CD4-positive, alpha-beta T cell treated with Interleukin-6 at 100 ng/mL for 8 hours (primary cell): ENCODE results near the gene C17orf75.

ENCODE experiments used
- DNase-seq: peaks from one replicate; pipeline ENCODE4 v3.0.0-alpha.2; 2020; ENCODE audit warnings: mixed read lengths, low spot score

C17orf75 gene

GRCh38 chr17:32303781-32304288 lies 38.1 kb downstream of the C17orf75 start:
- DNase-seq: no peak

GRCh38 chr17:32302860-32303649 lies 38.9 kb downstream of the C17orf75 start:
- no peak for DNase-seq

GRCh38 chr17:32302037-32302436 lies 39.9 kb downstream of the C17orf75 start:
- DNase-seq: no peak

DNA sequence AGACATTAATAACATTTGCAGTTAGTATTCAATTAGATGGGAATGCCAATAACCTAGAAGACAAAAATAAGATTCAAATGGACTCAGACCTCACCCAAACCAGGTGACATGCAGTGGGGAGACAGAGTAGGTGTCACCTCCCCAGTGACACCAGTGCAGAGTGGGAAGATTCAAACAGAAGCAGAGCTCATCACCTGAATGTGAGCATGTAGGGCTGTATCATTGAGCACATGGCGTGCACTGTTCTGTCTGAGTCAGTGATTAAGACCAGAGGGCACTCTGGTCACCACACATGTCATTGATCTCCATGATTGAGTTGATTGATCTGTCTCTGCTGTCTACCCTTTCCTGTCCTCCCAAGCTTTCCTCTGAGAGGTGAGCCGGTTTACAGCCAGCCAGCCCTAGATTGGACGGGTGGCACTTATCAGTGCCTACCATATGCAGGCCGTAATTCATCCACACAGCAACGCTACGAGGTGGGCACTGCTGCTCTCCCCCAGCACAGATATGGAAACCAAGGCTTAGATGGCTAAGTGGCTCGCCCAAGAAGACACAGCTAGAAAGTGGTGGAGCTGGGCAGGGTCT lies 42.3 kb downstream of the C17orf75 start:
- no peak for DNase-seq

- DNase-seq: no peak
Measured at GRCh38 chr17:32298721-32299579, 43.0 kb downstream of the C17orf75 start.

- no peak for DNase-seq
Measured at GRCh38 chr17:32298298-32298697, 43.7 kb downstream of the C17orf75 start.

DNA sequence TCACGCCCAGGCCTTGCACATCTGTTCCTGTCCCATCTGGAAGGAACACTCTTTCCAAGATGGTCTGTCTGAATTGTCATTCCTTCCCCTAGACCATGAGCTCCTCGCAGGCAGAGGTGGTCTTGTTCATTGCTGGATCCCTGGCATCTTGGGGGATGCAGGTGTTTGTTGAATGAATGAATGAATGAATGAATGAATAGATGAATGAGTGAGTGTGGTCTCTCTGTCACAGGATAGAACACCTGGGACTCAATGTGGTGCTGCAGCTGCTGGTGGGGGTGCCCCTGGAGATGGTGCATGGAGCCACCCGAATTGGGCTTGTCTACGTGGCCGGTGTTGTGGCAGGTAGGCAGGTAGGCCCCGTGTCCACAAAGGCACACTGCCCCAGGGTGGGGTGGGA lies 44.1 kb downstream of the C17orf75 start:
- no peak for DNase-seq

GRCh38 chr17:32297424-32297823 lies 44.5 kb downstream of the C17orf75 start:
- no peak for DNase-seq

DNA sequence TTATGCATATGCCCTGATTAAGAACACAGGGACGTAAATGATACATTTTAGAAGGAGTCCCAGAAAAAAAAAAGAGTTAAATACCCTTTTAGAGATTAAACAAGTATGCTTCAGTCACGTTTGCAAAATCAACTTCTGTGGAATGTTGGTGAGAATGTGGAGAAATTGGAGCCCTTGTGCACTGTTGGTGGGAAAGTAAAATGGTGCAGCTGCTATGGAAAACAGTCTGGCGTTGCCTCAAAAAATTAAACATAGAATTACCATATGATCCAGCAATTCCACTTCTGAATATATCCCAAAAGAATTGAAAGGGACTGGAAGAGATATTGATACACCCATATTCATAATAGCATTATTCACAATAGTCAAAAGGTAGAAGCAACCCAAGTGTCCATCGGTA lies 49.9 kb downstream of the C17orf75 start:
- no peak for DNase-seq

DNA sequence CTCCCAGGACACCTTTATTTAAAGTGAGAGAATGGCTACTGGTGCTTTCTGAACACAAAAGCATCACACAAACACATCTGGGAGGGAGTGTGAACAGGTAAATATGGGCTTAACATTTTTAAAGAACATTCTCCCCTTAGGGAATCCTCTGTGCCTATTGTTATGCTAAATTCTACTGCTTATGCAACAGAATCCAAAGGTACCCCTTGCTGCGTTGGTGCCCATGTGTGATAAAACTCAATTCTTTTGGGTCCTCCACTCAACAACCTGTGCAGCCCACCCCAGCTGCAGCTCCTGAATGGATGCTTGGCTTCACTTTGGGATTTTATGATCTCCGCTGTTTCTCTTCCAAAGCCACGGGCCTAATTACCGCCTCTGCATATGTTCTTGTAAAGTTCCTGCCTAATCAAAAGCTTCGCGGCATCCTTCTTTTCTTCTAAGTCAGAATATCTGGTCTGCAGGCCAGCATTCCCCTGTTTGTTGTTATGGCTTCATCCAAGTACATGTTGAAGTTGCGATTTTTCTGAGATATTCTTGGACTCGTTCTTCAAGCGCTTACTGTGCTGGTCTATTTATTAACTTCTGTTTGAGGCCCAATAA lies 52.4 kb downstream of the C17orf75 start:
- no peak for DNase-seq

DNA sequence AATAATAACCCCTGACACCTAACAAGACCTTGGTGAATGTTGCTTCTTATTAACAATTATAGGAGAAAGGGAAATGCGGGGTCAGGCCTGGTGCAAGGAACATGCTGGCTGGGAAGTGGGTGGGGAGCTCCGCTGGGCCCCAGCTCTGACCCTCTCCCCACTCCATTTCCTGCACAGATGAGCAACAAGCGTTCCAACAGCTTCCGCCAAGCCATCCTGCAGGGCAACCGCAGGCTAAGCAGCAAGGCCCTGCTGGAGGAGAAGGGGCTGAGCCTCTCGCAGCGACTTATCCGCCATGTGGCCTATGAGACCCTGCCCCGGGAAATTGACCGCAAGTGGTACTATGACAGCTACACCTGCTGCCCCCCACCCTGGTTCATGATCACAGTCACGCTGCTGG lies 53.4 kb downstream of the C17orf75 start:
- DNase-seq: no peak

DNA sequence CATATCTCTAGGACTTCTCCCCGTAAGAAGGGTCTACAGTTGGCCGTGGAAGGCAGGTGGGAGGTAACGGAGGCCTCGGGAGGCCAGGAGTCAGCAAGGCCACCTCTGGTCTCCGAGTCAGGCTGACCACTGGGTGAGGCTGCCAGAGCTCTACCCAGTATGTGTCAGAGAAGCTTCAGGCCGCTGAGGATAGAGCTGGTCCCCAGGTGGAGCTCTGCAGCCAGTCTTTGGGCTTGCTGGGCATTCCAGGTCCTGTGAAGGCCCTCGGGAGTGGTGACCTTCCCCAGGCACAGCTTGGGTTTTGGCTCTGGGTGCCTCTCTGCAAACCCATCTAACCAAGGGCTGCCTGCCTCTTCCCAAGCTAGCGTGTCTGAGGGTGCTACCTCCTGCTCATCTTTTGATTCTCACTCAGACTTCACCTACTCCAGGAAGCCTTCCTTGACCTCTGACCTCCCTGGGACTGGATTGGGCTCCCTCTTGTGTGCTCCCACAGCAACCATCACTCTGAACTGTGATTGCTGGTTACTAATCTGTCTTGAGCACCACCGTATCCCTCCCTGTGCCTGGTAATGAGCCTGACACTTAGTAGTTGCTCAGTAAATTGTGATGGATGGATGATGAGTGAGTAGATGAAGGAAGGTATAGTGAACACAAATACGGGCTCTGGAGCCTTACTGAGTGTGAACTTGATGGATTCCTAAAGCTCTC lies 54.0 kb downstream of the C17orf75 start:
- DNase-seq: no peak

DNA sequence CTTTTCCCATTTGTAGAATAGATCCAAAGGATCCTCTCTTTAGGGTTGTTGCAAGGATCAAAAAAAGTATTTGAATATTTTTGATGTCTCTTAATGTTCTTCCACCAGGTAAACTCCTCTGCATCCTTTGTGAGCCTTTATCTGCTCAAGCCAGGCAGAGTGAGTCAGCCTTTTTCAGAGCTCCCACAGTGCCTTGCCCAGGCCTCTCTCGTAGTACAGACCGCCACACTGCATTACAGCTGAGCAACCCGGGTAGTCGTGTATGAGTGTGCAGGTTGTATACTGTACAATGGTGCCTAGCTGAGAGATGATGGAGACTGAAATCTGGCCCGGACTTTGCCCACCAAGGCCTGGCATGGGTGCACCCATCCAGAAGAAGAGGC lies 55.5 kb downstream of the C17orf75 start:
- no peak for DNase-seq

GRCh38 chr17:32285746-32286517 lies 56.0 kb downstream of the C17orf75 start:
- DNase-seq: no peak

DNA sequence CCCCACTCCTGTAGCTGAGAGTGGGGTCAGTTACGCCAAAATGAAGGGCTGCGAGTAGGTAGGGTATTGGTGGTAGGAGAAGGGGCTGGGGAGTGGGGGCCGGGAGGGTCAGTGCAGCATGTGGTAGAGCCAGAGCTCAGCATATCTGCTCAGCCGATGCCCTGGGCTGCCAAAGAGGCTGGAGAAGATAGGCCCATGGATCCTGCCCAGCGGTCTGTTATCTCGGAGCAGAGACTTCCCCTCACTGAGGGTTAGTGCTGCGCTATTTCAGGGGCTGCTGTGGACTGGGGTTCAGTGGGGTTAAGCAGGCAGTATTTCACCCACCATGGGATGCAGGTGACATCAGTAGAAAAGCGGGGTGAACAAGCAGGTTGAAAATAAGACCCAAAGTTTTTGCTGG lies 56.7 kb downstream of the C17orf75 start:
- no peak for DNase-seq

DNA sequence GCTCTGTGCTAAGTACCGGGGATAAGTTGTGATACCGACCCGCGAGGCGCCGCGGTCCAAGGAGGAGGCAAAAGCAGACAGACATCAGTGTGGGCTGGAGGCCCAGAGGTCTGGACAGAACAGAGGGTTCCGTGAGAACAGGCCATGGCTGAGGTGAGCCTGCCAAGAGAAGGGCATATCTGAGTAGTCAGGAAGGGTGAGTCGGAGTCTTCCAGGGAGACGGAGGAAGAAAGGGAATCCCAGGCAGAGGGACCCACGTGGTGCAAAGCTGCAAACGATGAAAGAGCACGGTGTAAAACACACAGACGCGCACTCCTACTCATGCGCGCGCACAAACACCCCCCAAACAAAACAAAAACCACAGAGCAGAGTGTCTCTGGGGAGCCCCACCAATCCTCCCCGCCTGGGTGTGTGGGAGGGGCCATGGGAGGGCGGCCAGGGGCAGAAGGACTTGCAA lies 58.2 kb downstream of the C17orf75 start:
- no peak for DNase-seq

GRCh38 chr17:32281011-32281451 lies 60.9 kb downstream of the C17orf75 start:
- DNase-seq: no peak

DNA sequence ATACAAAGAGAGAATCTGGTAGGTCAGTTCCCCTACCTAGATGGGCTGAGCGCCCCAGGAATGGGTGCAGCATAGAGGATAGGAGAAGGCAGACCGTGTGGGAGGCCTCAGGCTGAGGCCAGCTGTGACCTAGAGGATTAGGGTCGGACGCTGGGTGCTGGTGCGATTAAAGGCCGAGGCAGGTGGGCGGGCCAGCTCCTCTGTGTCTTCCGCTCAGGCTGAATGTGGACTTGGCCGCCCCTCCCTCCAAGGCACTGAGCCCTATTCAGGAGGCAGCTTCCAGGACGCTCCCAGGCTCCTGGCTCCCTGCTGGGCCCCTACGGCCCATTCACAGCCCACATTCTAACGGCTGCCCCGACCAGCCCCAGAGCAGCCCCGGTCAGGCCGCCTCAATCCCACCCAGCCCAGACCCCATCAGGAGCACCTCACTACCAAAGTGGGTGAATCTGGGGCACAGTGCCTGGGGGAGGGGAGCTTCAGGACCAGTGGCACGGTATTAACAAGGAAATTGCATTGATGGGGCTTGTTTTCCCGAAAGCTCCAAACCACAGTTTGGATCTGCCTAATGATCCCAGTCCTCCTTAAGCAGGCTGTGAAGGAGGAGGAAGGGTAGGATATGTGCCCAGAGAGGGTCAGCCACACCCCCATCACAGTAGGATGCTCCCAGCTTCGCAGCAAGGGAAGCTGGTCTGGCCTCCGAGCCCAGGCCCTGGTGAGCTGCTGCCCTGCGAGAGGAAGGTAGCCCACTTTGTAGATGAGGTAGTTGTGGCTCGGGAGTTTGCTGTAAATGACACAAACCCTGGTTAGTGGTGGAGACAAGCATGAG lies 61.9 kb downstream of the C17orf75 start:
- no peak for DNase-seq

- no peak for DNase-seq
Measured at GRCh38 chr17:32278815-32279214, 63.2 kb downstream of the C17orf75 start.
